HG03558 (cell line): ENCODE measurements around the gene HMBS.
A peak's percentile ranks its signal among the peaks of the same experiment; 100 is the strongest.

Experiments
- ATAC-seq: cut with Tn5 transposase; IDR thresholded peaks from one replicate; pipeline ENCODE4 v1.9.1; 2021; ENCODE audit warnings: moderate number of reproducible peaks; ENCODE audit not compliant: unreplicated experiment; ENCODE audit errors: extremely low read depth

HMBS gene

GRCh38 chr11:119065369-119065768 lies 19.3 kb upstream of the HMBS start:
- no peak for ATAC-seq

- ATAC-seq, result peak; percentile 68
Observed at GRCh38 chr11:119067371-119068222, 17.1 kb upstream of the HMBS start, which contains the start of gene VPS11. Gene VPS11 (plus strand): TSS chr11:119067818. CDS start chr11:119067824, 6 bp downstream.

GRCh38 chr11:119077839-119078238 lies 6.8 kb upstream of the HMBS start:
- no peak for ATAC-seq

- no peak for ATAC-seq
Observed at GRCh38 chr11:119078675-119079420, 5.8 kb upstream of the HMBS start.

- no peak for ATAC-seq
Observed at GRCh38 chr11:119081682-119082260, 2.9 kb upstream of the HMBS start.

- no peak for ATAC-seq
Observed at GRCh38 chr11:119085437-119085847, 761 bp downstream of the HMBS start.

GRCh38 chr11:119087123-119087522 lies 2.4 kb downstream of the HMBS start:
- no peak for ATAC-seq

- ATAC-seq, result no peak
Observed at GRCh38 chr11:119087747-119088241, 3.1 kb downstream of the HMBS start.

GRCh38 chr11:119088406-119088805 lies 3.7 kb downstream of the HMBS start:
- no peak for ATAC-seq

GRCh38 chr11:119089319-119089718 lies 4.6 kb downstream of the HMBS start:
- ATAC-seq, result no peak

- ATAC-seq, result no peak
Observed at GRCh38 chr11:119091178-119091577, 6.5 kb downstream of the HMBS start.

- ATAC-seq, result no peak
Observed at GRCh38 chr11:119091966-119092879, 7.5 kb downstream of the HMBS start.

- no peak for ATAC-seq
Observed at GRCh38 chr11:119092880-119093842, 8.5 kb downstream of the HMBS start.

- no peak for ATAC-seq
Observed at GRCh38 chr11:119093942-119094815, 9.5 kb downstream of the HMBS start.

GRCh38 chr11:119094816-119095065 lies 10.1 kb downstream of the HMBS start:
- no peak for ATAC-seq

- peak; percentile 60 for ATAC-seq
Observed at GRCh38 chr11:119095066-119095880, 10.6 kb downstream of the HMBS start.

- ATAC-seq, result no peak
Observed at GRCh38 chr11:119099711-119100110, 15.0 kb downstream of the HMBS start.
